KBM-7 (cell line): ENCODE results near the gene SERPINB10.

ENCODE experiments used
- DNase-seq: peaks from one replicate; pipeline ENCODE4 v3.0.0-alpha.2; 2015
- in situ Hi-C: fragments of 300-500 bp; cut with MboI; formaldehyde crosslinking; loops from 2 replicates; pipeline ENCODE4 v1.14.3; 2020; ENCODE audit warnings: low sequenced_read_pairs, low pct_unique_long_range_greater_than_20kb, mixed read lengths

SERPINB10 gene

GRCh38 chr18:63907664-63908063 lies at the start of gene SERPINB10:
SERPINB10 (plus strand) TSS chr18:63907958; CDS start chr18:63915511, 7,553 bp downstream.
- in situ Hi-C loops, result no loop called here

GRCh38 chr18:63858456-63858855 lies 49.3 kb upstream of the SERPINB10 start:
- DNase-seq, result no peak
- in situ Hi-C loops, result no loop called here

More at GRCh38 chr18:63907664-63908063, at the start of gene SERPINB10:
- DNase-seq, result no peak

- in situ Hi-C loops, result no loop called here
- DNase-seq, result no peak
Measured at GRCh38 chr18:63859781-63860475, 47.8 kb upstream of the SERPINB10 start.

GRCh38 chr18:63860531-63860930 lies 47.2 kb upstream of the SERPINB10 start:
- no peak for DNase-seq
- in situ Hi-C loops, result no loop called here

- in situ Hi-C loops, result no loop called here
- no peak for DNase-seq
Measured at GRCh38 chr18:63867368-63868125, 40.2 kb upstream of the SERPINB10 start.

GRCh38 chr18:63868546-63868945 lies 39.2 kb upstream of the SERPINB10 start:
- no peak for DNase-seq
- in situ Hi-C loops, result no loop called here

- DNase-seq, result peak; percentile 58
- in situ Hi-C loops, result no loop called here
Measured at GRCh38 chr18:63869374-63869773, 38.4 kb upstream of the SERPINB10 start.

- in situ Hi-C loops, result no loop called here
- no peak for DNase-seq
Measured at GRCh38 chr18:63869851-63870250, 37.9 kb upstream of the SERPINB10 start.

- no peak for DNase-seq
- in situ Hi-C loops, result no loop called here
Measured at GRCh38 chr18:63871836-63872235, 35.9 kb upstream of the SERPINB10 start.

- in situ Hi-C loops, result no loop called here
- DNase-seq, result no peak
Measured at GRCh38 chr18:63872586-63872985, 35.2 kb upstream of the SERPINB10 start.

GRCh38 chr18:63878343-63878742 lies 29.4 kb upstream of the SERPINB10 start:
- in situ Hi-C loops, result no loop called here
- DNase-seq, result no peak

- in situ Hi-C loops, result no loop called here
- DNase-seq, result no peak
Measured at GRCh38 chr18:63878925-63879324, 28.8 kb upstream of the SERPINB10 start.

GRCh38 chr18:63879709-63880108 lies 28.0 kb upstream of the SERPINB10 start:
- in situ Hi-C loops, result no loop called here
- DNase-seq, result no peak

- in situ Hi-C loops, result no loop called here
- no peak for DNase-seq
Measured at GRCh38 chr18:63881851-63882250, 25.9 kb upstream of the SERPINB10 start.

- DNase-seq, result no peak
- in situ Hi-C loops, result no loop called here
Measured at GRCh38 chr18:63882333-63883141, 25.2 kb upstream of the SERPINB10 start.

GRCh38 chr18:63883617-63884016 lies 24.1 kb upstream of the SERPINB10 start:
- in situ Hi-C loops, result no loop called here
- DNase-seq, result no peak

GRCh38 chr18:63887424-63887823 lies 20.3 kb upstream of the SERPINB10 start, which contains the start of gene SERPINB2:
SERPINB2 (plus strand) TSS chr18:63887705; CDS start chr18:63891445, 3,740 bp downstream.
- in situ Hi-C loops, result no loop called here
- no peak for DNase-seq

- DNase-seq, result no peak
- in situ Hi-C loops, result no loop called here
Measured at GRCh38 chr18:63888470-63889190, 19.1 kb upstream of the SERPINB10 start.

- in situ Hi-C loops, result no loop called here
- no peak for DNase-seq
Measured at GRCh38 chr18:63889626-63890025, 18.1 kb upstream of the SERPINB10 start.
